ENCODE data around the gene DDX21.
"Not testable (repeated sequence)": the region's sequence is repeated elsewhere in the genome, so short reads cannot be mapped to it uniquely, and the experiment has no call there.

The DDX21 gene

GRCh38 chr10:69004821-69005220 is 48.9 kb downstream of the DDX21 start:
- no CpG with 5 or more reads among the region's 1 CpG for WGBS (ENCODE audit: insufficient coverage)
- H3K27ac ChIP-seq (ENCODE audit: insufficient read depth in 1 of 2, low read depth in 1 of 2, low read length in 2 of 2, poor library complexity in 1 of 2, severe bottlenecking in 2 of 2), result peak overlapping the region in 1 of 2 experiments; percentile 7
- peaks cover 5 to 33% (median 20%) of the 10 kb centered on the region in 4 experiments for H3K36me3 ChIP-seq (ENCODE audit: control insufficient read depth in 4 of 4, insufficient read depth in 4 of 4, low read length in 3 of 4)
- no peaks in the 10 kb centered on the region for H3K9me3 ChIP-seq (ENCODE audit: control extremely low read depth in 1 of 5, control insufficient read depth in 4 of 5, insufficient read depth in 2 of 5, low read depth in 1 of 5, low read length in 4 of 5)
- no peak overlapping the region for H3K4me3 ChIP-seq (ENCODE audit: control insufficient read depth in 1 of 7, extremely low read depth in 1 of 7, insufficient read depth in 4 of 7, low read depth in 2 of 7, low read length in 6 of 7)
- DNase-seq, result peak; percentile 60 to 76 (median 76)
- H3K4me1 ChIP-seq (ENCODE audit: control extremely low read depth in 1 of 4, control insufficient read depth in 4 of 4, insufficient read depth in 4 of 4, low read length in 3 of 4), result peaks cover 0 to 11% (median 0%) of the 10 kb centered on the region in 4 experiments
- no peaks in the 10 kb centered on the region for H3K27me3 ChIP-seq (replicated peaks in 2 of 5; ENCODE audit: control insufficient read depth in 4 of 5, insufficient read depth in 5 of 5, low read length in 4 of 5)
- CTCF ChIA-PET, result interaction anchor here (0.7 to 4.4 kb wide), 19 partner anchors 9 to 210 kb away, joined by 3 to 96 read pairs (median 4); partner anchors contain the start of gene SRGN
- POLR2A ChIA-PET, result interaction anchor here (0.6 kb wide), 1 partner anchor 83 kb away, joined by 3 read pairs; the partner anchor contains the start of gene SRGN

- H3K9me3 ChIP-seq (ENCODE audit: control extremely low read depth in 1 of 5, control insufficient read depth in 4 of 5, insufficient read depth in 2 of 5, low read depth in 1 of 5, low read length in 4 of 5), result no peaks in the 10 kb centered on the region
- H3K4me1 ChIP-seq (ENCODE audit: control extremely low read depth in 1 of 4, control insufficient read depth in 4 of 4, insufficient read depth in 4 of 4, low read length in 3 of 4), result peaks cover 0 to 11% (median 0%) of the 10 kb centered on the region in 4 experiments
- CTCF ChIA-PET, result interaction anchor here (0.6 to 4.4 kb wide), 29 partner anchors 10 to 387 kb away, joined by 3 to 96 read pairs (median 4); partner anchors contain the start of gene SRGN
- H3K27ac ChIP-seq (ENCODE audit: insufficient read depth in 1 of 2, low read depth in 1 of 2, low read length in 2 of 2, poor library complexity in 1 of 2, severe bottlenecking in 2 of 2), result peak overlapping the region; percentile 26 to 51
- whole genome bisulfite sequencing (ENCODE audit: insufficient coverage), result 83% methylated on average over 1 of the region's 6 CpGs
- peak in 1 of 3 donors; percentile 25 for DNase-seq
- POLR2A ChIA-PET, result interaction anchor here (0.6 to 2.2 kb wide), 4 partner anchors 83 to 215 kb away, joined by 3 to 6 read pairs (median 4); no protein-coding TSS in a partner anchor
- no peak overlapping the region for H3K4me3 ChIP-seq (ENCODE audit: control insufficient read depth in 1 of 7, extremely low read depth in 1 of 7, insufficient read depth in 4 of 7, low read depth in 2 of 7, low read length in 6 of 7)
- peaks cover 2 to 35% (median 18%) of the 10 kb centered on the region in 4 experiments for H3K36me3 ChIP-seq (ENCODE audit: control insufficient read depth in 4 of 4, insufficient read depth in 4 of 4, low read length in 3 of 4)
- no peaks in the 10 kb centered on the region for H3K27me3 ChIP-seq (replicated peaks in 2 of 5; ENCODE audit: control insufficient read depth in 4 of 5, insufficient read depth in 5 of 5, low read length in 4 of 5)
Measured at GRCh38 chr10:69005704-69006485, 49.9 kb downstream of the DDX21 start.

GRCh38 chr10:69007260-69007659 is 51.3 kb downstream of the DDX21 start:
- peak overlapping the region in 1 of 2 experiments; percentile 51 for H3K27ac ChIP-seq (ENCODE audit: insufficient read depth in 1 of 2, low read depth in 1 of 2, low read length in 2 of 2, poor library complexity in 1 of 2, severe bottlenecking in 2 of 2)

GRCh38 chr10:69009360-69009759 is 53.4 kb downstream of the DDX21 start:
- ChIA-PET POLR2A (no interaction called here), CTCF (interaction anchor here (1.0 to 1.9 kb wide), 4 partner anchors 18 to 86 kb away, joined by 3 to 8 read pairs (median 6); no protein-coding TSS in a partner anchor)
- H3K4me3 ChIP-seq (ENCODE audit: control insufficient read depth in 1 of 7, extremely low read depth in 1 of 7, insufficient read depth in 4 of 7, low read depth in 2 of 7, low read length in 6 of 7), result no peak overlapping the region
- H3K27me3 ChIP-seq (replicated peaks in 2 of 5; ENCODE audit: control insufficient read depth in 4 of 5, insufficient read depth in 5 of 5, low read length in 4 of 5), result no peaks in the 10 kb centered on the region
- H3K27ac ChIP-seq (ENCODE audit: insufficient read depth in 1 of 2, low read depth in 1 of 2, low read length in 2 of 2, poor library complexity in 1 of 2, severe bottlenecking in 2 of 2), result no peak overlapping the region
- H3K9me3 ChIP-seq (ENCODE audit: control extremely low read depth in 1 of 5, control insufficient read depth in 4 of 5, insufficient read depth in 2 of 5, low read depth in 1 of 5, low read length in 4 of 5), result no peaks in the 10 kb centered on the region
- DNase-seq, result no peak
- no CpG with 5 or more reads among the region's 2 CpGs for WGBS (ENCODE audit: insufficient coverage)
- H3K4me1 ChIP-seq (ENCODE audit: control extremely low read depth in 1 of 4, control insufficient read depth in 4 of 4, insufficient read depth in 4 of 4, low read length in 3 of 4), result peaks cover 0 to 11% (median 1%) of the 10 kb centered on the region in 4 experiments
- H3K36me3 ChIP-seq (ENCODE audit: control insufficient read depth in 4 of 4, insufficient read depth in 4 of 4, low read length in 3 of 4), result peaks cover 14 to 49% (median 33%) of the 10 kb centered on the region in 4 experiments

More at GRCh38 chr10:69007260-69007659, 51.3 kb downstream of the DDX21 start:
- no CpG with 5 or more reads among the region's 3 CpGs for WGBS (ENCODE audit: insufficient coverage)
- Histone ChIP-seq H3K4me1 (ENCODE audit: control extremely low read depth in 1 of 4, control insufficient read depth in 4 of 4, insufficient read depth in 4 of 4, low read length in 3 of 4) (peaks cover 0 to 11% (median 0%) of the 10 kb centered on the region in 4 experiments), H3K9me3 (ENCODE audit: control extremely low read depth in 1 of 5, control insufficient read depth in 4 of 5, insufficient read depth in 2 of 5, low read depth in 1 of 5, low read length in 4 of 5) (no peaks in the 10 kb centered on the region), H3K27me3 (replicated peaks in 2 of 5; ENCODE audit: control insufficient read depth in 4 of 5, insufficient read depth in 5 of 5, low read length in 4 of 5) (no peaks in the 10 kb centered on the region), H3K4me3 (ENCODE audit: control insufficient read depth in 1 of 7, extremely low read depth in 1 of 7, insufficient read depth in 4 of 7, low read depth in 2 of 7, low read length in 6 of 7) (no peak overlapping the region), H3K36me3 (ENCODE audit: control insufficient read depth in 4 of 4, insufficient read depth in 4 of 4, low read length in 3 of 4) (peaks cover 6 to 35% (median 23%) of the 10 kb centered on the region in 4 experiments)
- POLR2A ChIA-PET, result interaction anchor here (2.2 kb wide), 1 partner anchor 87 kb away, joined by 6 read pairs; no protein-coding TSS in a partner anchor
- peak in 2 of 3 donors; percentile 10 to 28 for DNase-seq
- CTCF ChIA-PET, result interaction anchor here (1.0 to 4.4 kb wide), 5 partner anchors 16 to 98 kb away, joined by 3 to 96 read pairs (median 5); partner anchors contain the start of gene SRGN

- ChIA-PET POLR2A (no interaction called here), CTCF (interaction anchor here (0.8 to 1.6 kb wide), 6 partner anchors 11 to 85 kb away, joined by 3 to 6 read pairs (median 4); no protein-coding TSS in a partner anchor)
- Histone ChIP-seq H3K27me3 (replicated peaks in 2 of 5; ENCODE audit: control insufficient read depth in 4 of 5, insufficient read depth in 5 of 5, low read length in 4 of 5) (no peaks in the 10 kb centered on the region), H3K4me1 (ENCODE audit: control extremely low read depth in 1 of 4, control insufficient read depth in 4 of 4, insufficient read depth in 4 of 4, low read length in 3 of 4) (peaks cover 0 to 8% (median 1%) of the 10 kb centered on the region in 4 experiments), H3K4me3 (ENCODE audit: control insufficient read depth in 1 of 7, extremely low read depth in 1 of 7, insufficient read depth in 4 of 7, low read depth in 2 of 7, low read length in 6 of 7) (no peak overlapping the region), H3K36me3 (ENCODE audit: control insufficient read depth in 4 of 4, insufficient read depth in 4 of 4, low read length in 3 of 4) (peaks cover 14 to 51% (median 34%) of the 10 kb centered on the region in 4 experiments), H3K27ac (ENCODE audit: insufficient read depth in 1 of 2, low read depth in 1 of 2, low read length in 2 of 2, poor library complexity in 1 of 2, severe bottlenecking in 2 of 2) (no peak overlapping the region), H3K9me3 (ENCODE audit: control extremely low read depth in 1 of 5, control insufficient read depth in 4 of 5, insufficient read depth in 2 of 5, low read depth in 1 of 5, low read length in 4 of 5) (no peaks in the 10 kb centered on the region)
- DNase-seq, result no peak
- WGBS (ENCODE audit: insufficient coverage), result no CpG with 5 or more reads among the region's 1 CpG
Measured at GRCh38 chr10:69010151-69010640, 54.2 kb downstream of the DDX21 start.

GRCh38 chr10:69012778-69013177 is 56.8 kb downstream of the DDX21 start:
- H3K4me1 ChIP-seq (ENCODE audit: control extremely low read depth in 1 of 4, control insufficient read depth in 4 of 4, insufficient read depth in 4 of 4, low read length in 3 of 4); H3K27ac ChIP-seq (ENCODE audit: insufficient read depth in 1 of 2, low read depth in 1 of 2, low read length in 2 of 2, poor library complexity in 1 of 2, severe bottlenecking in 2 of 2); POLR2A ChIA-PET; H3K4me3 ChIP-seq (ENCODE audit: control insufficient read depth in 1 of 7, extremely low read depth in 1 of 7, insufficient read depth in 4 of 7, low read depth in 2 of 7, low read length in 6 of 7); H3K9me3 ChIP-seq (ENCODE audit: control extremely low read depth in 1 of 5, control insufficient read depth in 4 of 5, insufficient read depth in 2 of 5, low read depth in 1 of 5, low read length in 4 of 5); H3K27me3 ChIP-seq (replicated peaks in 2 of 5; ENCODE audit: control insufficient read depth in 4 of 5, insufficient read depth in 5 of 5, low read length in 4 of 5): not testable (repeated sequence)
- CTCF ChIA-PET, result interaction anchor here (3.6 kb wide), 1 partner anchor 80 kb away, joined by 14 read pairs; no protein-coding TSS in a partner anchor
- no CpG with 5 or more reads among the region's 2 CpGs for WGBS (ENCODE audit: insufficient coverage)
- peak in 2 of 3 donors; percentile 7 to 21 for DNase-seq
- H3K36me3 ChIP-seq (ENCODE audit: control insufficient read depth in 4 of 4, insufficient read depth in 4 of 4, low read length in 3 of 4), result peaks cover 19 to 60% (median 34%) of the 10 kb centered on the region in 4 experiments

Data from common myeloid progenitor, CD34-positive (primary cell).